Keratinocyte (primary cell): Measurements from ENCODE around the gene NEURL3. TPM values are rescaled to one million over a fixed set of nuclear protein-coding genes. Genes with fewer than 3 reads are reported as not detected.
A peak's percentile ranks its signal among the peaks of the same experiment; 100 is the strongest.

Experiments
- DNase-seq: peaks from one replicate; pipeline ENCODE4 v3.0.0-alpha.2; 2011; ENCODE audit warnings: low read depth, missing footprints, low spot score
- FAIRE-seq: peaks from 2 replicates; lab custom pipeline; 2011; peaks lifted over from hg19 to GRCh38; lab: Jason Lieb, UNC
- H2AFZ ChIP-seq: 2 replicates; pipeline ENCODE4 v1.6.0; 2012; ENCODE audit warnings: low read length, control low read depth, inconsistent platforms; ENCODE audit not compliant: control insufficient read depth
- H3K27ac ChIP-seq: 2 replicates; pipeline ENCODE4 v1.5.1; 2011; ENCODE audit warnings: low read length; ENCODE audit not compliant: control insufficient read depth, insufficient read depth
- H3K27me3 ChIP-seq: 3 replicates; pipeline ENCODE4 v1.6.0; 2011; ENCODE audit warnings: low read length; ENCODE audit not compliant: control insufficient read depth, insufficient read depth; ENCODE audit errors: extremely low read depth
- H3K36me3 ChIP-seq, 2 experiments: 2 replicates in 1 of 2; 3 replicates in 1 of 2; pipeline ENCODE4 v1.5.1; 2011; ENCODE audit warnings: low read length in 2 of 2, mild to moderate bottlenecking in 1 of 2; ENCODE audit not compliant: control insufficient read depth in 2 of 2, insufficient read depth in 2 of 2; ENCODE audit errors: extremely low read depth in 1 of 2
- H3K4me1 ChIP-seq: 3 replicates; pipeline ENCODE4 v1.5.1; 2011; ENCODE audit warnings: low read length; ENCODE audit not compliant: control insufficient read depth, insufficient read depth; ENCODE audit errors: extremely low read depth
- H3K4me2 ChIP-seq: 3 replicates; pipeline ENCODE4 v1.6.0; 2011; ENCODE audit warnings: low read depth, low read length; ENCODE audit not compliant: control insufficient read depth, insufficient read depth; ENCODE audit errors: extremely low read depth
- H3K4me3 ChIP-seq, 3 experiments: fragments of 200-600 bp in 1 of 3; sonication (generic) in 1 of 3; 2 replicates in 2 of 3; 3 replicates in 1 of 3; pipeline ENCODE4 v1.5.1; 2011 to 2016; ENCODE audit warnings: low read length in 3 of 3, mild to moderate bottlenecking in 3 of 3, control low read depth in 2 of 3, inconsistent platforms in 1 of 3, low read depth in 1 of 3, mixed read lengths in 1 of 3, mixed run types in 1 of 3, moderate library complexity in 1 of 3; ENCODE audit not compliant: control insufficient read depth in 2 of 3, insufficient read depth in 2 of 3; ENCODE audit errors: extremely low read depth in 1 of 3
- H3K79me2 ChIP-seq: 2 replicates; pipeline ENCODE4 v1.6.0; 2012; ENCODE audit warnings: low read length; ENCODE audit not compliant: control insufficient read depth, insufficient read depth
- H3K9ac ChIP-seq: 3 replicates; pipeline ENCODE4 v1.6.0; 2011; ENCODE audit warnings: low read length; ENCODE audit not compliant: control insufficient read depth, insufficient read depth; ENCODE audit errors: extremely low read depth
- H3K9me1 ChIP-seq: 3 replicates; pipeline ENCODE4 v1.6.0; 2011; ENCODE audit warnings: low read length; ENCODE audit not compliant: control insufficient read depth, insufficient read depth; ENCODE audit errors: extremely low read depth
- H3K9me3 ChIP-seq: 2 replicates; pipeline ENCODE4 v1.5.1; 2012; ENCODE audit warnings: low read depth, low read length; ENCODE audit not compliant: control insufficient read depth
- H4K20me1 ChIP-seq: 3 replicates; pipeline ENCODE4 v1.6.0; 2011; ENCODE audit warnings: low read length; ENCODE audit not compliant: control insufficient read depth, insufficient read depth; ENCODE audit errors: extremely low read depth
- CTCF ChIP-seq, 3 experiments: IDR thresholded peaks in 1 of 3; conservative IDR thresholded peaks in 1 of 3; optimal IDR thresholded peaks in 1 of 3; 2 replicates in 2 of 3; 3 replicates in 1 of 3; pipeline versions ENCODE3 to v1.5.1; 2011; ENCODE audit warnings: low read length in 3 of 3, mild to moderate bottlenecking in 3 of 3, moderate library complexity in 2 of 3, control low read depth in 1 of 3, inconsistent platforms in 1 of 3; ENCODE audit not compliant: insufficient read depth in 2 of 3; ENCODE audit errors: extremely low read depth in 1 of 3
- EZH2 ChIP-seq: IDR thresholded peaks from one replicate; pipeline ENCODE4 v1.6.1; 2012; ENCODE audit warnings: inconsistent platforms, mild to moderate bottlenecking, low read length, moderate library complexity
- dilution Hi-C: fragments of 300-500 bp; cut with MboI; formaldehyde crosslinking; loops from one replicate; pipeline ENCODE4 v1.7.0; 2020; ENCODE audit warnings: low sequenced_read_pairs; ENCODE audit not compliant: extremely low pct_ligation_motif_present
- polyA plus RNA-seq, 5 experiments: library from polyadenylated mRNA; depleted of rRNA in 3 of 5; stranded (reverse) in 3 of 5; stranded (forward) in 1 of 5; unstranded in 1 of 5; fragments of >200 nt; gene quantifications; 1 replicate in 1 of 5; 2 replicates in 3 of 5; 3 replicates in 1 of 5; pipeline versions ENCODE4 v1.2.1 to v1.2.3, GENCODE V29; 2011 to 2012; ENCODE audit warnings: missing spikeins in 2 of 5, low read depth in 1 of 5, low replicate concordance in 1 of 5

The NEURL3 gene
- polyA plus RNA-seq, 1 donor (not counting 4 experiments of a cell fraction or from before 2014, with no cell fraction given) = not detected

DNA sequence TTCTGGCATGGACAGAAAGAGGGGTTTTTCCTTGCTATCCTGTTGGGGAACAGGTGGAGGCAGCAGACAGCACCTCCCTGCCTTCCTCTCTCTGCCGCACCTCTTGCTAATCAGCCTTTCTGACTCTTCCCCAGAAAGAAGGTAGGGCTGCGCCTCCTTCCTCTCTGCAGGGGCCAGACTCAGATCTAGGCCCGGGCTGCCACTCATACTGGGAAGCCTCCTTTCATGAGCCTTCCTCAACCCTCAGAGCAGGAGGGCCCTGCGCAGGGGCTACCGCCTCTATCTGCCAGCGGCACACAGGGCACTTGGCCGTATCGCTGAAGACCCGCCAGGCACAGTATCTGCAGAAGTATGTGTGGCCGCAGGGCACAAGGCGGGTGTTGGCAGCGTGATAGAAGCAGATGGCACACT lies 7.1 kb downstream of the NEURL3 start:
- Histone ChIP-seq H3K9ac (no peak overlapping the region), H3K27ac (no peak overlapping the region), H3K27me3 (peaks cover 24% of the 10 kb centered on the region), H3K9me1 (no peaks in the 10 kb centered on the region), H3K9me3 (no peaks in the 10 kb centered on the region), H3K79me2 (no peaks in the 10 kb centered on the region), H3K36me3 (no peaks in the 10 kb centered on the region), H4K20me1 (no peaks in the 10 kb centered on the region), H2AFZ (peak overlapping the region; percentile 47), H3K4me1 (peaks cover 7% of the 10 kb centered on the region), H3K4me2 (peak overlapping the region; percentile 66), H3K4me3 (no peak overlapping the region)
- FAIRE-seq (peak; percentile 13), DNase-seq (no peak)
- dilution Hi-C loops = no loop called here
- TF ChIP-seq EZH2 = no peak
- TF ChIP-seq CTCF (optimal IDR thresholded peaks at IDR 0.05 in 1 of 3, IDR thresholded peaks at IDR 0.05 in 1 of 3, conservative IDR thresholded peaks at IDR 0.05 in 1 of 3; ENCODE audit: extremely low read depth in 1 of 3, insufficient read depth in 2 of 3, low read length in 3 of 3) = peak; percentile 32 to 51 (median 42)

- Histone ChIP-seq H3K27me3 (peaks cover 24% of the 10 kb centered on the region), H3K9me1 (no peaks in the 10 kb centered on the region), H3K9me3 (no peaks in the 10 kb centered on the region), H3K36me3 (no peaks in the 10 kb centered on the region), H4K20me1 (no peaks in the 10 kb centered on the region), H3K27ac (no peak overlapping the region), H3K9ac (no peak overlapping the region), H3K4me2 (no peak overlapping the region), H3K4me1 (peaks cover 11% of the 10 kb centered on the region), H2AFZ (no peak overlapping the region), H3K4me3 (no peak overlapping the region), H3K79me2 (no peaks in the 10 kb centered on the region)
- dilution Hi-C loops = no loop called here
- TF ChIP-seq CTCF (optimal IDR thresholded peaks at IDR 0.05 in 1 of 3, IDR thresholded peaks at IDR 0.05 in 1 of 3, conservative IDR thresholded peaks at IDR 0.05 in 1 of 3; ENCODE audit: extremely low read depth in 1 of 3, insufficient read depth in 2 of 3, low read length in 3 of 3) = no peak
- no peak for TF ChIP-seq EZH2
- no peak for FAIRE-seq
- DNase-seq = no peak
These were observed 9.1 kb downstream of the NEURL3 start for GRCh38 chr2:96495982-96496629.
